HCT116 (cell line): ENCODE data around the gene PLXNC1. TPM values are rescaled to one million over a fixed set of nuclear protein-coding genes. Genes with fewer than 3 reads are reported as not detected.

Experiments
- EGR1 ChIP-seq: IDR thresholded peaks from 2 replicates; pipeline ENCODE4 v1.6.1; 2012; ENCODE audit warnings: low read depth
- EZH2 ChIP-seq: fragments of 200-600 bp; sonication (generic); IDR thresholded peaks from 2 replicates; pipeline ENCODE4 v1.6.1; 2017; ENCODE audit warnings: antibody characterized with exemption, mixed run types
- JUND ChIP-seq: IDR thresholded peaks from 2 replicates; pipeline ENCODE4 v1.6.1; 2012
- POLR2AphosphoS5 ChIP-seq: IDR thresholded peaks from 2 replicates; pipeline ENCODE4 v1.6.1; 2011; ENCODE audit warnings: mild to moderate bottlenecking, low read depth, low read length, moderate library complexity
- SIN3A ChIP-seq: IDR thresholded peaks from 2 replicates; pipeline ENCODE4 v1.6.1; 2012; ENCODE audit warnings: low read depth
- SP1 ChIP-seq: IDR thresholded peaks from 2 replicates; pipeline ENCODE4 v1.6.1; 2012; ENCODE audit warnings: low read depth
- SRF ChIP-seq: IDR thresholded peaks from 2 replicates; pipeline ENCODE4 v1.6.1; 2012; ENCODE audit warnings: low read depth
- ZFX ChIP-seq: fragments of 450-650 bp; IDR thresholded peaks from 2 replicates; pipeline ENCODE4 v1.6.1; 2017
- total RNA-seq: library from RNA; stranded (reverse); gene quantifications from one replicate; pipeline ENCODE4 v1.2.1, GENCODE V29; 2021; ENCODE audit not compliant: unreplicated experiment
- TF ChIP-seq, protein P1 (sequence below): IDR thresholded peaks from 2 replicates; pipeline ENCODE4 v1.6.1; 2012; ENCODE audit warnings: low read depth
- TF ChIP-seq, protein P2 (sequence below), 3 experiments: fragments of 200-600 bp in 1 of 3; sonication (generic) in 1 of 3; IDR thresholded peaks in 2 of 3; conservative IDR thresholded peaks in 1 of 3; 2 replicates each; pipeline ENCODE4 v1.5.1; 2012 to 2017; ENCODE audit warnings: low read depth in 2 of 3, low read length in 2 of 3, antibody characterized with exemption in 1 of 3, borderline replicate concordance in 1 of 3, control low read depth in 1 of 3, mild to moderate bottlenecking in 1 of 3, mixed read lengths in 1 of 3, mixed run types in 1 of 3, moderate library complexity in 1 of 3; ENCODE audit not compliant: insufficient read depth in 1 of 3

The PLXNC1 gene
- total RNA-seq, 1 experiment from 2014 or later, result 0.25 TPM

- TF ChIP-seq, protein P1, sequence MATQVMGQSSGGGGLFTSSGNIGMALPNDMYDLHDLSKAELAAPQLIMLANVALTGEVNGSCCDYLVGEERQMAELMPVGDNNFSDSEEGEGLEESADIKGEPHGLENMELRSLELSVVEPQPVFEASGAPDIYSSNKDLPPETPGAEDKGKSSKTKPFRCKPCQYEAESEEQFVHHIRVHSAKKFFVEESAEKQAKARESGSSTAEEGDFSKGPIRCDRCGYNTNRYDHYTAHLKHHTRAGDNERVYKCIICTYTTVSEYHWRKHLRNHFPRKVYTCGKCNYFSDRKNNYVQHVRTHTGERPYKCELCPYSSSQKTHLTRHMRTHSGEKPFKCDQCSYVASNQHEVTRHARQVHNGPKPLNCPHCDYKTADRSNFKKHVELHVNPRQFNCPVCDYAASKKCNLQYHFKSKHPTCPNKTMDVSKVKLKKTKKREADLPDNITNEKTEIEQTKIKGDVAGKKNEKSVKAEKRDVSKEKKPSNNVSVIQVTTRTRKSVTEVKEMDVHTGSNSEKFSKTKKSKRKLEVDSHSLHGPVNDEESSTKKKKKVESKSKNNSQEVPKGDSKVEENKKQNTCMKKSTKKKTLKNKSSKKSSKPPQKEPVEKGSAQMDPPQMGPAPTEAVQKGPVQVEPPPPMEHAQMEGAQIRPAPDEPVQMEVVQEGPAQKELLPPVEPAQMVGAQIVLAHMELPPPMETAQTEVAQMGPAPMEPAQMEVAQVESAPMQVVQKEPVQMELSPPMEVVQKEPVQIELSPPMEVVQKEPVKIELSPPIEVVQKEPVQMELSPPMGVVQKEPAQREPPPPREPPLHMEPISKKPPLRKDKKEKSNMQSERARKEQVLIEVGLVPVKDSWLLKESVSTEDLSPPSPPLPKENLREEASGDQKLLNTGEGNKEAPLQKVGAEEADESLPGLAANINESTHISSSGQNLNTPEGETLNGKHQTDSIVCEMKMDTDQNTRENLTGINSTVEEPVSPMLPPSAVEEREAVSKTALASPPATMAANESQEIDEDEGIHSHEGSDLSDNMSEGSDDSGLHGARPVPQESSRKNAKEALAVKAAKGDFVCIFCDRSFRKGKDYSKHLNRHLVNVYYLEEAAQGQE, result no peak
- TF ChIP-seq SIN3A (no peak), SRF (no peak), EZH2 (no peak), ZFX (no peak), JUND (no peak), SP1 (0 out of 2 replicates have a peak, but pooled peaks have one; percentile 24), EGR1 (peak; percentile 89), POLR2AphosphoS5 (peak; percentile 43; the same call in 1 of the 2 replicates)
- TF ChIP-seq, protein P2, sequence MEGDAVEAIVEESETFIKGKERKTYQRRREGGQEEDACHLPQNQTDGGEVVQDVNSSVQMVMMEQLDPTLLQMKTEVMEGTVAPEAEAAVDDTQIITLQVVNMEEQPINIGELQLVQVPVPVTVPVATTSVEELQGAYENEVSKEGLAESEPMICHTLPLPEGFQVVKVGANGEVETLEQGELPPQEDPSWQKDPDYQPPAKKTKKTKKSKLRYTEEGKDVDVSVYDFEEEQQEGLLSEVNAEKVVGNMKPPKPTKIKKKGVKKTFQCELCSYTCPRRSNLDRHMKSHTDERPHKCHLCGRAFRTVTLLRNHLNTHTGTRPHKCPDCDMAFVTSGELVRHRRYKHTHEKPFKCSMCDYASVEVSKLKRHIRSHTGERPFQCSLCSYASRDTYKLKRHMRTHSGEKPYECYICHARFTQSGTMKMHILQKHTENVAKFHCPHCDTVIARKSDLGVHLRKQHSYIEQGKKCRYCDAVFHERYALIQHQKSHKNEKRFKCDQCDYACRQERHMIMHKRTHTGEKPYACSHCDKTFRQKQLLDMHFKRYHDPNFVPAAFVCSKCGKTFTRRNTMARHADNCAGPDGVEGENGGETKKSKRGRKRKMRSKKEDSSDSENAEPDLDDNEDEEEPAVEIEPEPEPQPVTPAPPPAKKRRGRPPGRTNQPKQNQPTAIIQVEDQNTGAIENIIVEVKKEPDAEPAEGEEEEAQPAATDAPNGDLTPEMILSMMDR (IDR thresholded peaks at IDR 0.05 in 2 of 3, conservative IDR thresholded peaks at IDR 0.05 in 1 of 3; ENCODE audit: borderline replicate concordance in 1 of 3, insufficient read depth in 1 of 3, low read depth in 2 of 3, low read length in 2 of 3), result no peak
Measured at GRCh38 chr12:94262228-94263010, 114.0 kb downstream of the PLXNC1 start (continued).
